ENCODE measurements around the gene SSBP4. TPM values are rescaled to one million over a fixed set of nuclear protein-coding genes. Genes with fewer than 3 reads are reported as not detected.

SSBP4 gene
- total RNA-seq, 1 experiment from 2014 or later = 164 TPM

- TF ChIP-seq ATF3 (IDR thresholded peaks at IDR 0.05) (no peak), EGR1 (IDR thresholded peaks at IDR 0.05; ENCODE audit: low read depth) (peak; percentile 78), POLR2A (IDR thresholded peaks at IDR 0.05; ENCODE audit: borderline replicate concordance, extremely low read depth, insufficient read depth, insufficient read length) (no peak), SIN3A (IDR thresholded peaks at IDR 0.05; ENCODE audit: low read depth) (peak; percentile 79; the same call in 1 of the 2 replicates), FOSL1 (IDR thresholded peaks at IDR 0.05; ENCODE audit: low read depth) (peak; percentile 72), TCF7L2 (IDR thresholded peaks at IDR 0.05; ENCODE audit: borderline replicate concordance, extremely low read depth, insufficient read depth, insufficient read length) (peak; percentile 78), RAD21 (IDR thresholded peaks at IDR 0.05; ENCODE audit: low read depth) (no peak), ZFX (IDR thresholded peaks at IDR 0.05) (no peak), EZH2phosphoT487 (IDR thresholded peaks at IDR 0.05; ENCODE audit: borderline replicate concordance) (no peak), SRF (IDR thresholded peaks at IDR 0.05; ENCODE audit: low read depth) (no peak)
- TF ChIP-seq, protein P1, sequence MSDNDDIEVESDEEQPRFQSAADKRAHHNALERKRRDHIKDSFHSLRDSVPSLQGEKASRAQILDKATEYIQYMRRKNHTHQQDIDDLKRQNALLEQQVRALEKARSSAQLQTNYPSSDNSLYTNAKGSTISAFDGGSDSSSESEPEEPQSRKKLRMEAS (IDR thresholded peaks at IDR 0.05) = peak; percentile 98
- TF ChIP-seq, protein P2, sequence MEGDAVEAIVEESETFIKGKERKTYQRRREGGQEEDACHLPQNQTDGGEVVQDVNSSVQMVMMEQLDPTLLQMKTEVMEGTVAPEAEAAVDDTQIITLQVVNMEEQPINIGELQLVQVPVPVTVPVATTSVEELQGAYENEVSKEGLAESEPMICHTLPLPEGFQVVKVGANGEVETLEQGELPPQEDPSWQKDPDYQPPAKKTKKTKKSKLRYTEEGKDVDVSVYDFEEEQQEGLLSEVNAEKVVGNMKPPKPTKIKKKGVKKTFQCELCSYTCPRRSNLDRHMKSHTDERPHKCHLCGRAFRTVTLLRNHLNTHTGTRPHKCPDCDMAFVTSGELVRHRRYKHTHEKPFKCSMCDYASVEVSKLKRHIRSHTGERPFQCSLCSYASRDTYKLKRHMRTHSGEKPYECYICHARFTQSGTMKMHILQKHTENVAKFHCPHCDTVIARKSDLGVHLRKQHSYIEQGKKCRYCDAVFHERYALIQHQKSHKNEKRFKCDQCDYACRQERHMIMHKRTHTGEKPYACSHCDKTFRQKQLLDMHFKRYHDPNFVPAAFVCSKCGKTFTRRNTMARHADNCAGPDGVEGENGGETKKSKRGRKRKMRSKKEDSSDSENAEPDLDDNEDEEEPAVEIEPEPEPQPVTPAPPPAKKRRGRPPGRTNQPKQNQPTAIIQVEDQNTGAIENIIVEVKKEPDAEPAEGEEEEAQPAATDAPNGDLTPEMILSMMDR (IDR thresholded peaks at IDR 0.05 in 2 of 3, conservative IDR thresholded peaks at IDR 0.05 in 1 of 3; ENCODE audit: borderline replicate concordance in 1 of 3, insufficient read depth in 1 of 3, low read depth in 2 of 3, low read length in 2 of 3) = no peak
These were observed 45.1 kb upstream of the SSBP4 start (continued) for GRCh38 chr19:18373892-18374629.

DNA sequence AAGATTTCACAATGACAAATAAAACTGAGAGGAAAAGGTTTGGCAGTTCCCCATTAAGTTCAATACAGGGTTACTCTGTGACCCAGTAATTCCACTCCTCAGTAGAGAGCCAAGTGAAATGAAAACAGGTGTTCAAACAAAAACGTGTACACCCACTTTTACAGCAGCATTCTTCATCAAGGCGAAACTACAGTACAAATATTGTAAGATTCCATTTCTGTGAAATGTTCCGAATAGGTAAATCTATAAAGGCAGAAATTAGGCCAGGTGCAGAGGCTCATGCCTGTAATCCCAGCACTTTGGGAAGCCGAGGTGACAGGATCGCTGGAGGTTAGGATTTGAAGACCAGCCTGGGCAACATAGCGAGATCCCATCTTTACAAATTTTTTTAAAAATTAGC is 42.2 kb upstream of the SSBP4 start:
- RAD21 ChIA-PET (ENCODE audit: low non-redundant PET in 1 of 2, low total read pairs in 2 of 2, uncharacterized antibody in 2 of 2, unreplicated experiment in 2 of 2) = no interaction called here
- no peak for ATAC-seq
- Histone ChIP-seq H3K79me2 (ENCODE audit: insufficient read depth, low read length) (no peaks in the 10 kb centered on the region), H3K4me3 (replicated peaks in 1 of 2; ENCODE audit: low read depth in 1 of 2, low read length in 2 of 2) (no peak overlapping the region), H3K27ac (ENCODE audit: low read depth, low read length) (peak overlapping the region; percentile 83), H3K9ac (ENCODE audit: low read length) (no peak overlapping the region), H3K4me1 (ENCODE audit: control insufficient read depth in 1 of 2, insufficient read depth in 2 of 2, low read length in 2 of 2) (peaks cover 87 to 91% of the 10 kb centered on the region in 2 experiments), H4K20me1 (ENCODE audit: insufficient read depth) (no peaks in the 10 kb centered on the region), H3K36me3 (ENCODE audit: control insufficient read depth in 1 of 2, insufficient read depth in 2 of 2, low read length in 2 of 2) (no peaks in the 10 kb centered on the region), H2AFZ (ENCODE audit: low read depth, low read length, poor library complexity, severe bottlenecking) (no peak overlapping the region), H3K9me3 (ENCODE audit: control insufficient read depth in 1 of 2, insufficient read depth in 1 of 2, low read depth in 1 of 2, low read length in 2 of 2) (no peaks in the 10 kb centered on the region), H3K27me3 (ENCODE audit: insufficient read depth, low read length) (no peaks in the 10 kb centered on the region), H3K4me2 (ENCODE audit: low read length) (no peak overlapping the region), H3K9me2 (ENCODE audit: insufficient read depth) (no peaks in the 10 kb centered on the region)
- intact Hi-C loops (cut with micrococcal nuclease) = no loop called here
- CTCF ChIA-PET = no interaction called here
- BruUV-seq (replicated peaks) = no TSS peak
- no peak for TF ChIP-seq POLR2A (IDR thresholded peaks at IDR 0.05; ENCODE audit: borderline replicate concordance, extremely low read depth, insufficient read depth, insufficient read length)
- no peak for DNase-seq (ENCODE audit: low read depth, low spot score)
- POLR2A ChIA-PET = interaction anchor here (0.7 to 4.3 kb wide), 2 partner anchors 9 to 11 kb away, joined by 3 to 32 read pairs; partner anchors contain the start of gene GDF15

All from HCT116 (cell line).